GM12865 (cell line): ENCODE data around the gene DNMBP.
"Not testable (repeated sequence)": the region's sequence is repeated elsewhere in the genome, so short reads cannot be mapped to it uniquely, and the experiment has no call there.

ENCODE experiments used
- DNase-seq: peaks from one replicate; pipeline ENCODE4 v3.0.0; 2010; ENCODE audit warnings: low read depth
- H3K4me3 ChIP-seq: 2 replicates; pipeline ENCODE4 v1.5.1; 2011; ENCODE audit warnings: mild to moderate bottlenecking, low read depth, low read length, control low read depth
- TF ChIP-seq, protein P1 (sequence below): IDR thresholded peaks from 2 replicates; pipeline ENCODE4 v1.5.1; 2011; ENCODE audit warnings: low read length, control low read depth, low read depth, inconsistent platforms; ENCODE audit not compliant: insufficient read depth; ENCODE audit errors: missing control alignments

DNMBP gene

DNA sequence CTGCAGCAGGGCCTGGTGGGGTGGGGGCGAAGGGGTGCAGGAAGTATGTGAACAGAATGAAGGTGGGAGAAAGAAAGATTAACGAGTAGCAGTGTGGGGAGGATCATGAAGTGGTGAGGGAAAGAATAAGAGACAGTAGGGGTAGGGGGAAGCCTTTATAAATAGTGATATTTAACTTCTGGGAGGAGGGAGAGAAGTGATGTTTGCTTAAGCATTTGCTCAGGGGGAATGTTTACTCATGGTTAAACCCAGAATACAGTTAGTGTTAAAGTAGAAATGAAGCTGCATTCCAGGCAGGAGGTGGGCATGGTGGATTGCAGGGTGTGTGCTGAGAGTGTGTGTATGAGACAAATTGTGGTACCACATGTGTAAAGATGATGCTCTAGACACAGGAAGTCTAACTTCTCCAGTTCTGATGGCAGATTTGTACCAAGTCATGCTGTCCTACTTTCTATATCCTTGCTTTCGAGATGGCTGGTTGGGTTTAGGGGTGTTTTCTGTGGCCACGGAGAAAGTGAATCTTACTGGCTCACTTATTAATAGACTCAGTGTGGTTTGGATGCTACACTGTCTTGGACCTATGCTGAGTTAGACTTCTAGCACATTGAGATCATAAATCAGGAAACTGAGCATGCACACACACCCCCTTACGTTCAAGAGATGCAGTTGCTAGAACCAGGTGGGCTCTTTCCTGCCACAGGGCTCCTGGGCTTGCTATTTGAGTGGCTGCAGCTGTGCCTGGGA lies 10.6 kb upstream of the DNMBP start:
- H3K4me3 ChIP-seq: no peak overlapping the region
- peak; percentile 92 for DNase-seq
- TF ChIP-seq, protein P1, sequence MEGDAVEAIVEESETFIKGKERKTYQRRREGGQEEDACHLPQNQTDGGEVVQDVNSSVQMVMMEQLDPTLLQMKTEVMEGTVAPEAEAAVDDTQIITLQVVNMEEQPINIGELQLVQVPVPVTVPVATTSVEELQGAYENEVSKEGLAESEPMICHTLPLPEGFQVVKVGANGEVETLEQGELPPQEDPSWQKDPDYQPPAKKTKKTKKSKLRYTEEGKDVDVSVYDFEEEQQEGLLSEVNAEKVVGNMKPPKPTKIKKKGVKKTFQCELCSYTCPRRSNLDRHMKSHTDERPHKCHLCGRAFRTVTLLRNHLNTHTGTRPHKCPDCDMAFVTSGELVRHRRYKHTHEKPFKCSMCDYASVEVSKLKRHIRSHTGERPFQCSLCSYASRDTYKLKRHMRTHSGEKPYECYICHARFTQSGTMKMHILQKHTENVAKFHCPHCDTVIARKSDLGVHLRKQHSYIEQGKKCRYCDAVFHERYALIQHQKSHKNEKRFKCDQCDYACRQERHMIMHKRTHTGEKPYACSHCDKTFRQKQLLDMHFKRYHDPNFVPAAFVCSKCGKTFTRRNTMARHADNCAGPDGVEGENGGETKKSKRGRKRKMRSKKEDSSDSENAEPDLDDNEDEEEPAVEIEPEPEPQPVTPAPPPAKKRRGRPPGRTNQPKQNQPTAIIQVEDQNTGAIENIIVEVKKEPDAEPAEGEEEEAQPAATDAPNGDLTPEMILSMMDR: peak; percentile 19

DNA sequence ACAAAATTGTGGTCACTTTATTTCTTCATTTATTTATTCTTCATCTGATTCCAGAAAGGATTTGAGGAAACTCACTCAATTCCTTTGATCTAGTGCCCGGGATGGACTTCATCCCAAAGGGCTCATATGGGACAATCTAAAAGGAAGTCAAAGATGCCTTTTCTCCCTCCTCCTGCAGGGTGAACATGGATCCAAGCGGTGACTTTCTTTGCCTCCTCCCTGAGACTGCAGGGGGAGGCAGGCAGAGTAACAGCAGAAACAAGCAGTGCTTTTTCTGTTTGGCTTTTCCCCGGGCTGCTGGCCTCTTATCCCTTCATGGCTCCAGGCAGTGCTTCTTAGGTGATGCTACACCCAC lies 10.0 kb upstream of the DNMBP start:
- TF ChIP-seq, protein P1: no peak
- DNase-seq: no peak
- H3K4me3 ChIP-seq: no peak overlapping the region

DNA sequence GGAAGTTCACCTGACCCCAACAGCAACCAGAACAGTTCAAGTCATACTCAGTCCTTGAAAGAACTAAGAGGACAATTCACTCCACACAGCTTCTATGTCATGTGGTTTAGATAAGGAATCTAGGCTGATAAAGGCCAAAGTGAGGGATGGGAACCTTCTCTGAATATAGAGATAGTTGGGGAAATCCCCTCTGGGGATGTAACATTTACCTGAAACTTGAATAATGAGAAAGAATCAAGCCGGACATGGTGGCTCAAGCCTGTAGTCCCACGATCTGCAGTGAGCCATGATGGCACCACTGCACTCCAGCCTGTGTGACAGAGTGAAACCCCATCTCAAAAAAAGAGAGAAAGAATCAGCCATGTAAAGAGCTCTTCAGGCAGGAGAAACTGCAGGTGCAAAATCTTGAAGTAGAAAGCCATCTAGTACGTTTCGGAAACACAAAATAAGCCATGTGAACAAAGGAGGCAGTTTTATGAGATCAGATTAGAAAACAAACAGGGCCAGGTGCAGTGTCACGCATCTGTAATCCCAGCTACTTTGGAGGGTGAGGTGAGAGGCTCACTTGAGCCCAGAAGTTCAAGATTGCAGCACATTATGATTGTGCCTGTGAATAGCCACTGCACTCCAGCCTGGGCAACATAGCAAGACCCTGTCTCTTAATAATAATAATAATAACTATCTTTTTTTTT lies 4.5 kb upstream of the DNMBP start:
- DNase-seq: peak; percentile 95
- TF ChIP-seq, protein P1: no peak
- peak overlapping the region; percentile 16; the same call in 1 of the 2 replicates for H3K4me3 ChIP-seq

DNA sequence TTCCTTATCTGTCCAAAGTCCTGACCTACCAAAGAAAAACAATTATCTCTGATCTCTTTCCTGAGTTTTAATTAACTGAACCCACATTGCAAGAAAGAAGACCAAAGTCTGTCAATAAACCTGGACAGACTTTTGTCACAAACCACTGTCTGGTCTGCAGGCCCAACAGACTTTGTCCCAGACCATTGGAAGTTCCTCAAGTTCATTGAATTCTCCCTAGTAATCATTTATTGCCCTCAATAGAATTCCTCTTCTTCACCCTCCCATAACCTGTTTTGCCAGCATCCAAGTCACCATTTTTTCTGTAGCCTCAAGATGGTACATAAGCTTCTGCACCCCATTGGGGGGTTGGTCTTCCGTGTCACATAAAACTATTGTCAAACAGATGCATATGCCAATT lies 3.9 kb upstream of the DNMBP start:
- TF ChIP-seq, protein P1: no peak
- DNase-seq: no peak
- H3K4me3 ChIP-seq: no peak overlapping the region

DNA sequence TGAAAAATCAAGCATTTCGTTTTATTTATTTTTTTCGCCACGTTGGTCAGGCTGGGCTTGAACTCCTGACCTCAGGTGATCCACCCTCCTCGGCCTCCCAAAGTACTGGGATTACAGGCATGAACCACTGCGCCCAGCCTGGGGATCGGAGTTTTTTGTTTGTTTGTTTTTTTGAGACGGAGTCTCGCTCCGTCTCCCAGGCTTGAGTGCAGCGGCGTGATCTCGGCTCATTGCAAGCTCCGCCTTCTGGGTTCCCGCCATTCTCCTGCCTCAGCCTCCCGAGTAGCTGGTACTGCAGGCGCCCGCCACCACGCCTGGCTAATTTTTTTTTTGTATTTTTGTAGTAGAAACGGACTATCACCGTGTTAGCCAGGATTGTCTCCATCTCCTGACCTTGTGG lies 2.2 kb upstream of the DNMBP start:
- DNase-seq, H3K4me3 ChIP-seq: not testable (repeated sequence)

DNA sequence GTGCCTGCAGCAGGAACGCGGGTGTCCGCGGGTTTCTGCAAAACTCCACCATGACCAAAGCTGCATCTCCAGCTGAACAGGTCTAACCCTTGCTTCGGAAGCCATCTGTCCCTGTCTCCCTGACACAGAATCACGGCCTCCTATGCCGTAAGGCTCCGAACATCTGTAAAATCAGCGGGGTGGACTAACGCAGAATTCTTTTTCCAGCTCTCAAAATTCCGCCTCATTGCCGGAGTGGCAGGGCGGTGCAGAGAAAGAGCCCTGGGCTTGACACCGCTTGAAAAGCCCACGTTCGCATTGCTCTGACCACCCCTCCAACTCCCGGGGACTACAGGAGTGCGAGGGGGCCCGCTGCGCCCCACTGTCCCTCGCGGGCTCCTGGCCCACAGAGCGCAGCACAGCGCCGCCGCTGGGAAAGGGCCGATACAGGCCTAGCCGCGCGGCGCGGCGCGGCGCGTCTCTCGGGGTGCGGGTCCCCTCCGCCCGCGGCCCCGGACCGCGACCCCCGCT lies 409 bp downstream of the DNMBP start:
- H3K4me3 ChIP-seq: peak overlapping the region; percentile 100
- DNase-seq: no peak
- TF ChIP-seq, protein P1: peak; percentile 61

DNA sequence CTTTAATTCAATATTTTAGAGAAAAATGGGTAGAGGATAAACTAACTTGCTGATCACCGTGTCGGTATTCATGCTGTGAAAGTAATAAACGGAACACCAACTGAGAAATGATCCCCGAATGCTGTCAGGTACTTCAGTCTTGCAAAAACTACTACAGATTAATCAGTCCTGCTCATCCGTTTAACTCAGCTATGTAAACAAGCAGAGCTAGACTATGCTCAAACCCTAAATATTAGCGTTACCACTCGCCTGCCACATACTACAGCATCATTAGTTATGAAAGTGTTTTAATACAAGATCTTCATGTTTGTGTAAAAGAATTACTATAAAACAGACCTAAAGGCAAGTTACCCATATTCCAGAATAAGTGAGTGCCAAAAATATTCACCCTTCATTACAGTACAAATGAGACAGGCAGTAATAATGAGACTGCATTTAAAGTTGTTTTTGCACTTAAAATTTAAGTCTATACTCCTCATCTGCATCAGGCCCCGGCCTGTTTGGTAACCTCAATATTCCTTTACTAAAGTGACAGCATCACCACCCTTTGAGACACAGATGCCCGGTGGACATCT lies 952 bp downstream of the DNMBP start:
- DNase-seq: no peak
- peak overlapping the region; percentile 100 for H3K4me3 ChIP-seq
- TF ChIP-seq, protein P1: no peak
